ENCODE data around the gene GNLY.
"Not testable (repeated sequence)": the region's sequence is repeated elsewhere in the genome, so short reads cannot be mapped to it uniquely, and the experiment has no call there.

The GNLY gene

DNA sequence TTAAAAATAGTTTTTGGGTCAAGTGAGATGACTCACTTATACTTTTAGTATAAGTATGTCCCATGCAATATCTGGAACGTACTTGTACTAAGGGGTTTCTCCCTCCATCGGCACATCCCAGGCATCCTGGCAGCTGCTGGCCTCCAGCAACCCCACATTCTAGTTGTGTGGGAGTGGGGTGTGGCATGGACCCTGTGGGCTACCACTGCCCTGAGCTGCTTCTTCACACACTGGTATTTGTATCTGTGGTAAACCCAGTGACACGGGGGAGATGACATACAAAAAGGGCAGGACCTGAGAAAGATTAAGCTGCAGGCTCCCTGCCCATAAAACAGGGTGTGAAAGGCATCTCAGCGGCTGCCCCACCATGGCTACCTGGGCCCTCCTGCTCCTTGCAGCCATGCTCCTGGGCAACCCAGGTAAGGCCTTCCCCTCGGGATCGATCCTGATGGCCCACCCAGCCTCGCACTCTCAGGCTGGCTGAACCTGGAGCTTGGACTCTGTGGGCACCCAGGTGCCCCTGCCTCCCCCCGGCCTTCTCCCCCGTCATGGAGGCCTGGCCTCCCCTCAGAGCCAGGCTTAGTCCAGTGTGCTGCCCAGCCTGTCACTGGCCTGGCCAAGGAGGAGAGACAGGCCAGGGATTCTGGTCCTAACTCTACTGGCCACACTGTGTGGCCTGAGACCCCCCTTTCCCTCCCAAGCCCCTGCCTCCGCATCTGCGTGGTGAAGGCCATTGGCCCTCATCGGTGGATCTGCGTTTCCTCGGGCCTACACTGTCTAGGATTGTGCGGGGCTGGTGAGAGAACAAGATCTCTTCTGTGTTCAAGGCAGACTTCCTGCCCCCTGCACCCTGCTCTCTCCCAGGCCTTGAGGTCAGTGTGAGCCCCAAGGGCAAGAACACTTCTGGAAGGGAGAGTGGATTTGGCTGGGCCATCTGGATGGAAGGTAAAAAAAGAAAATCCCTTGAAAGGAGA is at the start of gene GNLY:
GNLY (plus strand) TSS at position 307 of the 974 bp plus-strand sequence; CDS start at position 368, 61 bp downstream.
- DNase-seq, result no peak

DNA sequence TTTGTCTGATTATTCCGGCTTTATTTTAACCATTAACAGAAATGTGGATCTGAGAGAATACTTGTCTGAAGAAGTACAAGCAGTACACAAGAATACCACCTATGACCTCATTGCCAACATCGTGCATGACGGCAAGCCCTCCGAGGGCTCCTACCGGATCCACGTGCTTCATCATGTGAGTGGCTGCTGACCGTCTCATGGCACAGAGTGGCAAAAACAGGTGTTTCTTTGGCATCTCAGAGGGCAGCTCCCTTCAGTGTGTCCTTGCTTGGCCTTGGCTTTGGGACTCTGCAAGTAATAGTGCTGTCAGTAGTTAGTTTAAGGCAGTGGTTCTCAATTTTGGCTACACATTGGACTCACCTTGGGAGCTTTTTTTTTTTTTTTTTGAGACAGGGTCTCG is 49.2 kb upstream of the GNLY start:
- no peak for DNase-seq

DNA sequence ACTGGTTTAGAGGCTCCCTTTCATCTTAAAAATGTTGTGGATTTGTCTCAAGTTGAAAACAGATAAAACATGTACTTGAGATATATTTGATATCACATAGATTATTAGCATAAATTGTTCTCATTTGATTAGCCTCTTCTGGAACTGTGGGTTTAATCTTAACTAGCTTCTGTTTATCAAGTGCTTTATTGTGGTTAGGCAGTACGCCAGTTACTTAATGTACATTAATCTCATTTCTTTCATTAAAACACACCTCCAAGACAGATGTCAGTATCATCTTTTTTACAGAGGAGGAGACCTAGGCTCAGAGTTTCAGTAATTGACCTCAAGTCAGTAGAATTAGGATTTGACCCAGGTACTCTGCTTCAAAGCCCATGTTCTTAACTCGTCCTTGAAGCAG is 48.0 kb upstream of the GNLY start:
- no peak for DNase-seq

DNA sequence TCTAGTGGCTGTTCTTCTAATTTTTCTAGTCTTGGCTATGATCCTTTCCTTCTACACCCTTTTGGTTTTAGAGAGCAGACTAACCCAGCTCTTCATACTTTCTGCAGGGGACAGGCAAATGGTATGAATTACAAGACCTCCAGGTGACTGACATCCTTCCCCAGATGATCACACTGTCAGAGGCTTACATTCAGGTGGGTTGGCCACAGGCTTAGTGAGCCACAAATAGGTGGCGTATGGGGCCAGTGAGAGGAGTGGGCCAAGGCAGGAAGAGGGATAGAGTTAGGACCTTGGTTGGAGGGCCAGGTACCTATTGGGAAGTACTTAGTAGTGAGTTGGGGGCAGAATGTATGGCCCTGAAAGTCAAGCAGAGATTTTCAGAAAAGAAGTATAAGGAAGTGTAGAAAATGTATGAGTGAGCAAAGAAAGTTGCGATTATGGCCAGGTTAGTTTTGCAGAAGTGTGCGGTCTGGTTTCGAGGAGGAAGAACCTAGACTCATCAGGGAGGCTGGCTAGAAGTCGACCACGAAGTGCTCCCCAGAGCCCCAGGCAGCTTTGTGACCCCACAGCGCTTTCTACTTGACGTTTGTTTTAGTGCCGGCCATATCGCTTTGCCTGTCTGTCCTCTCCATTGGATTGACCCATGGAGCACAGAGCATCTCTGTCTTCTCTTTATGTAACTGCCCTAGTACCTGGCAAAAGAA is 46.2 kb upstream of the GNLY start:
- DNase-seq, result no peak

DNA sequence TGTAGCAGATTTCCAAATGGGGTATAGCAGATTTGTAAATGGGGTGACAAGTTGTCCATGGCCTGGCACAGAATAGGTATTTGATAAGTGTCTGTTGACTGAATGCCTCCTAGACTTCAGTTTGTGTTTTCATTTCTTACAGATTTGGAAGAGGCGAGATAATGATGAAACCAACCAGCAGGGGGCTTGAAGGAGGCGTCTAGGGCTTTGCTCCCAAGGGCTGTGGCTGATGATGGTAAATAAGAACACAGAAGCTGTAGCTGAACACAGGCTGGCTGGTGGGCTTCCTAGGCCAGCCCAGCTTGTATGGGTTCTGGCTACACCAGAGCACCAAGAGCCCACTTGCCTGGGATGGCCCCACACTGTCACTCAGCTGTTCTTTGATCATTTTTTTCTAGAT is 45.5 kb upstream of the GNLY start:
- DNase-seq, result no peak

DNA sequence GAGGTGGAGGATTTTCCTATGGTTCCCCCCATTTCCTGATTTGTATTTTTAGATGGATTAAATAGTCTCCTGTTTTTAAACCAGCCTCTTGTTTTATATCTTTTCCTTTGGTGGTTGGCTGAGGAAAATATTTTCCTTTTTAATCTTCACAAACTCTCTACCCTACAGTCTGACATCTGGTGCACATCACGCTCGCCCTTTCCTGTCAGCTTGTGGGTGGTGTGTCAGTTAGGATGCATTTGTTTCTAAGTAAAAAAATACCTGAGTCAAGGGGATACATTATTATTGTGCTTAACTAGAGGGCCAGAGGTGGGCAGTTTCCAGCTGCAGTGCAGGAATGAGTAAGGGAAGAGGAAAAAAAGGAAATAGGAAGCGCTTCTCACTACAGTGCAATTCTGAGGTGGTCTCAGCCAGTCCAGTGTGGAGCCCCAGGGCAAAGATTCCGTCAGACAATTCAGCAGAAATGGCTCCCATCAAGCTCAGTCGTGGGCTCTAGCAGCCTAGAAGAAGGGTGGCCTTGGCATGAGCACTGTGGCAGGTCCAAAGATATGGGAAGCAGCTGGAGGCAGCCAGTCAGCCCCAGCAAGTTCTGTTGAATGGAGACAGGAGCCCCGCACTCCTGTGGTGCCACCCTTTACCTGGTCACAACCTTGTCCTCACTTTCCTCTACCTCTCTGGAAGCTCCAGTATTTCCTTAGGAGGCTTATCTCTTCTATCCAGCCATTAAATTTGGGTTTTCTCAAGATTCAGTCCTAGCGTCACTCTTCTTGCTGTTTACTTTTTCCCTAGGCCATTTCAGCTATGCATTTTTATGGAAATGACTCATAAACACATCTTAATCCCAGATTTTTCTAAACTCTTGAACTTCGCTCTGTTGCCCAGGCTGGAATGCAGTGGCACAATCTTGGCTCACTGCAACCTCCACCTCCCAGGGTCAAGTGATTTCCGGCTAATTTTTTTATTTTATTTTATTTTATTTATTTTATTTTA is 44.7 kb upstream of the GNLY start:
- DNase-seq, result no peak

DNA sequence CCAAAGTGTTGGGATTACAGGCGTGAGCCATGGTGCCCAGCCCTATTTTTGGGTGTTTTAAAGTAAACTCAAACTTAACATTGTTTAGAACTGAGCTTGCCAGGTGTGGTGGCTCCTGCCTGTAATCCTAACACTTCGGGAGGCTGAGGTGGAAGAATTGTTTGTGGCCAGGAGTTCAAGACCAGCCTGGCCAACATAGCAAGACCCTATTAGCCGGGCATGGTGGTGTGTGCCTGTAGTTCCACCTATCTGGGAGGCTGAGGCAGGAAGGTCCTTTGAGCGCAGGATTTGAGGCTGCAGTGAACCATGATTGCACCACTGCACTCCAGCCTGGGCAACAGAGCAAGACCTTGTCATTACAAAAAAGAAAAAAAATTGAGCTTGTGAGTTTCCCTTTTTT is 43.7 kb upstream of the GNLY start:
- no peak for DNase-seq

DNA sequence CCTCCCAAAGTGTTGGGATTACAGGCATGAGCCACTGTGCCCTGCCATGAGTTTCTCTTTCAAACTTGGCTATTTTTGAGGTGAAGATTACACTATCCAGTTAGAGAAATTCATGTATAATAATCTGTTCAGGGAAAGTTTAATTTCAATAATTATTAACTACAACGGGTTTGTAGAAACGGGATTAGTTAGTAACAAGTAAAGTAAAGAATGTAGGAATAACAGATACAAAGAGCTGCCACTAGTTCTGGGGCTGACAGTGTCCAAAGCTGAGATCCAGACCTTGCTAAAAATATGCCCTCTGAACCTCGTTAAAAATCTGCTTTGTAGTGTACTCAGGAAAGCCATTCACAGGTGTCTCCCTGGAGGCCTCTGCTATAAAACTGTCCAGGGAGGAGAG is 43.1 kb upstream of the GNLY start:
- DNase-seq, result no peak

DNA sequence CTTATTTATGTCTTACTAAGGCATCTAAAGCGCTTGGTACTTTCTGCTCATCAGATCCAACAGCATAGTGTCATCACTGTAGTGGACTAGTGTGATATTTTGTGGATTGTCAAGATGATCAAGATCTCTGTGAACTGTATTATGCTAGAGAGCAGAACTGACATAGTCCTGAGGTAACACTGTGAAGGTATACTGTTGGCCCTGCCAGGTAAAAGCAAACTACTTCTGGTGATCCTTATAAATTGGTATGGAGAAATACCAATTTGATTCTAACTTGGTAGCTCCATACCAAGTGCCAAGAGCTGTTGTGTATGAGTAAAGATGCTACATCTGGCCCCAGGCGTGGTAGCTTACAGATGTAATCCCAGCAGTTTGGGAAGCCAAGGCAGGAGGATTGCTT is 42.1 kb upstream of the GNLY start:
- no peak for DNase-seq

DNA sequence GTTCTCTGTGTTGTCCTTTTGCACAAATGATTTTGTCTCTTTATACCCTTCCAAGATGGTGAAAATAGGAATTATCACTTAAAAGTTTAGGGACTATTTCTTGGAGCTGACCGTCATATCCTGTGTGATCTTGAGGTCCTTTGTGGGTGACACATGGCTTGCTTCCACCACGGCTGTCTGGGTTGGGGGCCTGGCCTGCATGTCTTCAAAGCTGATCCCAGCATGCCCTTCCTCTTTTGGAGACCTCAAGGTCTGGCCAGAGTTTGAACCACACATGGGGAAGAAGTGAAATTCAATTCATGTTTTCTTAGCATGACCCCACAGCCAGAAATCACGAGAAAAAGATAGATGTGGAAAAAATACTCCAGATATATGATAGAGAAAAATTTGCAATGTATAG is 40.2 kb upstream of the GNLY start:
- DNase-seq, result no peak

DNA sequence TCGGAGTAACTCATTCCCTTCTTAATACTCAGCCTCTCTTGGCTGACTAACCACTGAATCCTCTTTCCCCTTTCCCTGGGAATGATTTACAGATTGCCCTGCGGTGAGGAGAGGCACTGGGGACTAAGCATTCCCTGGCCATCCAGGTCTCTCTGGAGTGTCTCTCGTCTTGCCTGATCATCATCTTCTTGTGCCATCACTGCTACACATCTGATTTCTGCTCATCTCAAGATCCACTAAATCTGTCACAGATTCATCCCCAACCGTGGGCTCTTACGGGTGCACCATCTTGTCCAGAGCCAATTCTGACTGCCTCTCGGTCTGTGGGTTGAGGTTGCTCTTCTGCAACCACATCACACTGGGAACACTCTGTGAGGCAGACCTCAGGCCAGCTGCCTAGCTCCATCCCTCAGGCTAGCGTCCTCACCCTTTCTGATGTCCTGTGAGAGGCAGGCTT is 38.2 kb upstream of the GNLY start:
- no peak for DNase-seq

DNA sequence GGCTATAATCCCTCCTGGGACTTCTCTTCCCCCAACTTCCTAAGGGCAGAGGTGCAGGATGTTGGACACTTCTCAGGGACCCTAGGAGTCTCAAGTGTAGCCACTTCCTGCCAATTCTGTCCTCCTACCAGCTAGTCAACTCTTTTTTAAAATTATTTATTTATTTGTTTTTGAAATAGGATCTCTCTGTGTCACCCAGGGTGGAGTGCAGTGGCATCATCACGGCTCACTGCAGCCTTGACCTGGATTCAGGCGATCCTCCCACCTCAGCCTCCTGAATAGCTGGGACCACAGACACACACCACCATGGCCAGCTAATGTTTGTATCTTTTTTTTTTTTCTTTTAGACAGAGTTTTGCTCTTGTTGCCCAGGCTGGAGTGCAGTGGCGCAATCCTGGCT is 37.7 kb upstream of the GNLY start:
- no peak for DNase-seq

DNA sequence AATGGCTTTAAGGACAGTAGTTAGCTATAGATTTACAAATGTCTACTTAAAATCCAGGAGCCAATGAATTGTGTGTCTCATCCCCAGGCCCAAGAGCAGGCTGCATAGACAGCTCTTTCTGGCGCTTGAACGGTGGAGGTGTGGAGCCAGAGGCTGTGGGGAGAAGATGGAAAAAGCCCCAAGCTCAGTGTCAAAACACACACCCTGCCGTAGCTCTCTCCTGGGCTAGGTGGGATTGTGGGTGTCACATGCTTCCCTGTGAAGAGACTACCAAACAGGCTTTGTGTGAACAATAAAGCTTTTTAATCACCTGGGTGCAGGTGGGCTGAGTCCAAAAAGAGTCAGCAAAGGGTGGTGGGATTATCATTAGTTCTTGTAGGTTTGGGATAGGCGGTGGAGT is 36.8 kb upstream of the GNLY start:
- not testable (repeated sequence) for DNase-seq

DNA sequence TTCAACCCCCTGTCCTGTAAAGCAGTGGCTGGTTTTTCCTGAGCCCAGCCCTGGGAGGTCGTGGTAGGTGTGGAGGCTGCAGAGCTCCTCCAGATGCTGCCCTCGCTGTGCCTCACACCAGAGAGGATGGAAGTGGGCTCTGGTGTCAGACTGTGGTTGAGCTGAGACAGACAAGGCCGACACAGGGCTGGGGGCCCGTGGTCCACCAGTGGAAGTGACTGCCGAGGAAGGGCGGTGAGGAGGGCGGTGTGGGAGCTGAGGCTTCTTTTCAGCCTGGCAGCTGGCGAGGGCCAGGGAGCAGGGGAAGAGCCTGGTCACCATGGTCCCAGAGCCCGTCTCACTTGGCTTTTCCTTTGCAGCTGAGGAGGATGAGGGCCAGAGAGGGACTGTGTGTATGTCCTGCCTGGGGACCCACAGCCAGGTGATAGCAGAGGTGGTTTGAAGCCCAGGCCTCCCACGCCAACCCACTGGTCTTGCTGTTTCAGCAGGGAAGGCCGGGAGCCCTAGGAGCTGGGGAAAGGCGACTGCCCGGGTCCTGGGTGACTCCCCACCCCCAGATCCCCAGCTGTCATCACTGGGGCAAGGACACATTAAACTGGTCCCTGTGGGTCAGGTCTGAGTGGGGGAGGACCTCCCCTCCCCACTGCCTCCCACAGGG is 34.7 kb upstream of the GNLY start:
- DNase-seq, result no peak

DNA sequence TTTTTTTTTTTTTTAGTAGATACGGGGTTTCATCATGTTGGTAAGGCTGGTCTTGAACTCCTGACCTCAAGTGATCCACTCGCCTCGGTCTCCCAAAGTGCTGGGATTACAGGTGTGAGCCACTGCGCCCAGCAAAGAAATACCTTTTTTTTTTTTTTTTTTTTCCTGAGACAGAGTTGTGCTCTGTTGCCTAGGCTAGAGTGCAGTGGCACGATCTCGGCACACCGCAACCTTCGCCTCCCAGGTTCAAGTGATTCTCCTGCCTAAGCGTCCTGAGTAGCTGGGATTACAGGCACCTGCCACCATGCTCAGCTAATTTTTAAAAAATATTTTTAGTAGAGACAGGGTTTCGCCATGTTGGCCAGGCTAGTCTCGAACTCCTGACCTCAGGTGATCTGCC is 33.9 kb upstream of the GNLY start:
- not testable (repeated sequence) for DNase-seq

DNA sequence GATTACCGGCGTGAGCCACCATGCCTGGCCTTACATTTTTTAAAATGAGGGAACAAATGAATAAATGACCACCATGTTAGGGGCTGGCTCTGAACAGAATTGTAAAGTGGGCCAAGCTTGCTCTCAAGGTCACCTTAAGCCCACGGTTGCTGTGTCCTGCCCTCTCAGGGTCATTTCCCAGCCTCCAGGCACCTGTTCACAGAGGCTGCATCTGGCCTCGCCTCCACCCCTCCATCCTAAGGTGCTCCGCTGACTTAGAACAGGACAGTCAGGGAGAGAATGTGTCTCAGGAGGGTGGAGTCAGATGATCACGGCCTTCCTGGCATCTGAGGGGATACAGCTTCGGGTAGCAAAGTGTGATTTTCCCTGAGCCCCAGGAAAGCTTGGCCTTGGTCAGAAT is 33.4 kb upstream of the GNLY start:
- no peak for DNase-seq

DNA sequence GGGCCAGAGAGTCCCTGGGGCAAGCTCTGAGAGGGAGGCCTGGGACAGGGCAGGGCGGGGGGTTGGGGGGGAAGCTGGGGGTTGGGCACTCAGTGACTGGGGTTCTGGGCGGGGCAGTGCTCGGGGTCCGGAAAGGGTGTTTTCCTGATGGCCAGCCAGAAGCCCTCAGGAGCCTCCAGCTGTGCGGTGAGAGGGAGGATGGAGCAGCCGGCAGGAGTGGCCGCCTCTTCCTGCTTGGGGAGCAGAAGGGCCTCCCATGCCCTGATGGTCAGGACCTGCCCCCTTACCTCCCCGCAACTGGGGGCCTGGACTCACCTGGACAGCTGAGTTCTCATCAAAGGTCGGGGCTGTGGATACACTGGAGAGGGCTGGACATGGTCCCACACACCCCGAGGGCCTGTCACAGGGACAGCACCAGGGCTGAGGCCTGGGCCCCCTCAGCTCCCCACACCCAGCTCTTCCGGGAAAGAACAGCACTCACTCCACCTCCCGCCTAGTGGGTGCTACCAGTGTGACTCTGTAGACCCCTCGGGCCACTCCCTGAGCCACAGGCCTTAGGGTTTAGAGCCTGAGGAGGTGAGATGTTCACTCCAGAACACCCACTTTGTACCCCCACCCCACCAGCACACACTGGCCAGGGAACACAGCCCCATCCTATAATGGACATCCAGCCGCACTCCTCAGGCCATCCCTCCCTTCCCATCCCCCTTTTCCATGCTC is 32.9 kb upstream of the GNLY start:
- DNase-seq, result no peak

DNA sequence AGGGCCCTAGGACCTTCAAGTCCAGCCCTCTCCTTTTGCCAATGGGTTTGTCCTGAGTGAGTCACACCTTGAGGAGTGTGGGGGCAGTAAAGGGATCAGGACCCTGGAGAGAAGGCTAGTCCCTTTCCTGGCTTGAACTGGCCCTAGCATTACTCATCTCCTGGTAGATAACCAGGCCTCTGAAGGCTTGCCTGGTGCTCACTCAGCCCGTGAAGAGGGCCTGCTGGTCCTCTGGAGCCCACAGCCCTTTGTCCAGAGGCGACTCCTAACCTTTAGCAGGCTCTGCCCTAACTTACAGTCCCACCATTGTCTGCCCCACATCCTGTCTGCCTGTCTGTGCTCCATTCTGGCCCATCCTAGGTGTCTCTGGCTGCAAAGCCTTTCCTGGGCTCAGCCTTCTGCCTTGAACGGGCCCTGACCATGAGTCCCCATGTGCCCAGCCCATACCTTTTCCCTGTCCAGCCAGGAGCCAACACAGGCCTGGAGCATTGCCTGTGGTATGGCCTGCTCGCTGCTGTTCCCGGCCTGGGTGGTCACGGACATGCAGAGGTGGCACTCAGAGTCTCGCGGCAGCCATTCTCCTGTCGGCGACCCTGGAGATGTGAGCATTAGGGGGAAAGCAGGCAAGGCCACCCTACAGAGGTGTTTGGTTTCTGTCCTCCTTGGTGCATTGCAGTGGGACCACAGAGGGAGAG is 31.1 kb upstream of the GNLY start:
- no peak for DNase-seq

DNA sequence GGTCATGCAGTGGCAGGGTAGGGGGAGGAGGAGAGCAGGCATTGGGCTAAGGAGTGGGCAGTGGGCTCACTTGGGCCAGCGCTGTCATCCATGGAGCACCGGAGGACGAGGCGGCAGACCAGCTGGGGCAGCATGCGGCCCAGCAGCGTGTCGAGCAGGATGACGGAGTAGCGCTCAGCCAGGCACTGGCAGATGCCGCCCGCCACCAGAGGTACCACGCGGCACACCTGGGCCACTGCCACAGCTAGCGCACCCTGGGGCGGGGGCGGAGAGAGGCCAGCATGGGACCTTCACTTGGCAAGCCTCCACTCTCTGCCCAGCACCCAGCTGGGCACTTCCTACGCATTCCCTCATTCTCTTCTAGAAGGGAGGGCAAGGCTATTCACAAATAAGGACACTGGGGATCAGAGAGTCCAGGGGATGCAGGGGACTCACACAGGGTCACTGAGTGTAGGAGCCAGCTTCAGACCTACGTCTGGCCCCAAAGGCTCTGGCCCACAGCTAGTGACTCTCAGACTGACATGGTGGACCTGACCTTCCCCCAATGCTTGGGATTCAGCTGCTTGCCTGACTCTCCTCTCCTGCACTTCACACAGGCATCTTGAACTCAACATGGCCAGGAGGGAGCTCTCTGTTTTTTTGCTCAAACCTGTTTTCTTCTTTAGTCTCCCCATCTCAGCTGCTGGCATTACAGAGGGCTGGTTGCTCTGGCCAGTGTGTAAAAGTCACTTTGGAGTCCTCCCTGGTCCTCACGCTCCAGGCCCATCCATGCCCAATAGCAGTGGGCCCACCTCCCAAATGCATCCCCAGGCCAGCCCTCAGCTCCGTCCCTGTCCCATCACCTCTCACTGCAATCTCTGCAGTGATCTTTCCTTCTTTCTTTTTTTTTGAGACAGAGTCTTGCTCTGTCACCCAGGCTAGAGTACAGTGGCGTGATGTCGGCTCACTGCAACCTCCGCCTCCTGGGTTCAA is 30.3 kb upstream of the GNLY start:
- no peak for DNase-seq

All from activated naive CD4-positive, alpha-beta T cell treated with Interleukin-2 at 50 U/mL for 16 hours (primary cell).